ENCODE data around the gene UBALD1. TPM values are rescaled to one million over a fixed set of nuclear protein-coding genes. Genes with fewer than 3 reads are reported as not detected.

UBALD1 gene
- total RNA-seq, 3 donors from 2014 or later (not counting 1 experiment from before 2014, with no cell fraction given): 40.8 to 54.4 (median 53.6) TPM

- peaks cover 0 to 5% of the 10 kb centered on the region in 2 donors for H3K27me3 Mint-ChIP-seq (ENCODE audit: low read depth in 2 of 2)
- Histone ChIP-seq H3K4me3 (ENCODE audit: low read length) (no peak overlapping the region), H3K36me3 (ENCODE audit: control insufficient read depth, insufficient read depth, low read length) (no peaks in the 10 kb centered on the region), H3K27ac (ENCODE audit: low read length) (no peak overlapping the region), H3K27me3 (ENCODE audit: control insufficient read depth, insufficient read depth, low read length) (no peaks in the 10 kb centered on the region), H3K4me1 (ENCODE audit: control insufficient read depth, insufficient read depth, low read length) (no peaks in the 10 kb centered on the region), H3K9me3 (ENCODE audit: control insufficient read depth, insufficient read depth, low read length) (no peaks in the 10 kb centered on the region)
- no peaks in the 10 kb centered on the region for H3K9me3 Mint-ChIP-seq
- no peak for TF ChIP-seq CTCF (IDR thresholded peaks at IDR 0.05)
- intact Hi-C loops (cut with micrococcal nuclease): no loop called here
- H3K27ac Mint-ChIP-seq: no peak overlapping the region
- no peaks in the 10 kb centered on the region for H3K36me3 Mint-ChIP-seq
- WGBS (ENCODE audit: insufficient coverage): 58% methylated on average over 18 of the region's 18 CpGs
- no peaks in the 10 kb centered on the region for H3K4me1 Mint-ChIP-seq
- ATAC-seq: no peak
- DNase-seq: no peak
- H3K4me3 Mint-ChIP-seq: no peak overlapping the region
These were observed 13.4 kb downstream of the UBALD1 start for GRCh38 chr16:4601036-4601863.

- TF ChIP-seq CTCF (IDR thresholded peaks at IDR 0.05): no peak
- Histone ChIP-seq H3K4me3 (ENCODE audit: low read length) (no peak overlapping the region), H3K4me1 (ENCODE audit: control insufficient read depth, insufficient read depth, low read length) (no peaks in the 10 kb centered on the region), H3K27ac (ENCODE audit: low read length) (no peak overlapping the region), H3K27me3 (ENCODE audit: control insufficient read depth, insufficient read depth, low read length) (no peaks in the 10 kb centered on the region), H3K36me3 (ENCODE audit: control insufficient read depth, insufficient read depth, low read length) (no peaks in the 10 kb centered on the region), H3K9me3 (ENCODE audit: control insufficient read depth, insufficient read depth, low read length) (no peaks in the 10 kb centered on the region)
- H3K36me3 Mint-ChIP-seq: no peaks in the 10 kb centered on the region
- peaks cover 0 to 5% of the 10 kb centered on the region in 2 donors for H3K27me3 Mint-ChIP-seq (ENCODE audit: low read depth in 2 of 2)
- H3K4me3 Mint-ChIP-seq: no peak overlapping the region
- no peak for DNase-seq
- H3K9me3 Mint-ChIP-seq: no peaks in the 10 kb centered on the region
- no peak for ATAC-seq
- no peaks in the 10 kb centered on the region for H3K4me1 Mint-ChIP-seq
- H3K27ac Mint-ChIP-seq: no peak overlapping the region
- 93% methylated on average over 8 of the region's 8 CpGs for WGBS (ENCODE audit: insufficient coverage)
- intact Hi-C loops (cut with micrococcal nuclease): no loop called here
These were observed 15.1 kb downstream of the UBALD1 start for GRCh38 chr16:4599545-4599944.

- ATAC-seq: no peak
- no peaks in the 10 kb centered on the region for H3K4me1 Mint-ChIP-seq
- no peak overlapping the region for H3K4me3 Mint-ChIP-seq
- H3K4me3 ChIP-seq (ENCODE audit: low read length): no peak overlapping the region
- H3K27me3 ChIP-seq (ENCODE audit: control insufficient read depth, insufficient read depth, low read length): no peaks in the 10 kb centered on the region
- no peaks in the 10 kb centered on the region for H3K36me3 Mint-ChIP-seq
- intact Hi-C loops (cut with micrococcal nuclease): no loop called here
- H3K4me1 ChIP-seq (ENCODE audit: control insufficient read depth, insufficient read depth, low read length): no peaks in the 10 kb centered on the region
- no peak for TF ChIP-seq CTCF (IDR thresholded peaks at IDR 0.05)
- H3K9me3 ChIP-seq (ENCODE audit: control insufficient read depth, insufficient read depth, low read length): no peaks in the 10 kb centered on the region
- no peaks in the 10 kb centered on the region for H3K9me3 Mint-ChIP-seq
- H3K36me3 ChIP-seq (ENCODE audit: control insufficient read depth, insufficient read depth, low read length): no peaks in the 10 kb centered on the region
- no peak for DNase-seq
- WGBS (ENCODE audit: insufficient coverage): 86% methylated on average over 10 of the region's 10 CpGs
- H3K27ac ChIP-seq (ENCODE audit: low read length): no peak overlapping the region
- no peak overlapping the region for H3K27ac Mint-ChIP-seq
- peaks cover 0 to 5% of the 10 kb centered on the region in 2 donors for H3K27me3 Mint-ChIP-seq (ENCODE audit: low read depth in 2 of 2)
These were observed 15.7 kb downstream of the UBALD1 start for GRCh38 chr16:4599037-4599436.

- Mint-ChIP-seq H3K4me1 (no peaks in the 10 kb centered on the region), H3K27me3 (ENCODE audit: low read depth in 2 of 2) (peaks cover 0 to 5% of the 10 kb centered on the region in 2 donors)
These were observed 17.5 kb downstream of the UBALD1 start for GRCh38 chr16:4597174-4597573.

More at GRCh38 chr16:4597174-4597573, 17.5 kb downstream of the UBALD1 start:
- H3K27ac Mint-ChIP-seq: no peak overlapping the region
- H3K4me3 Mint-ChIP-seq: no peak overlapping the region
- WGBS (ENCODE audit: insufficient coverage): 79% methylated on average over 9 of the region's 9 CpGs
- no peak for TF ChIP-seq CTCF (IDR thresholded peaks at IDR 0.05)
- no peak for ATAC-seq
- Histone ChIP-seq H3K36me3 (ENCODE audit: control insufficient read depth, insufficient read depth, low read length) (no peaks in the 10 kb centered on the region), H3K27ac (ENCODE audit: low read length) (no peak overlapping the region), H3K4me3 (ENCODE audit: low read length) (no peak overlapping the region), H3K9me3 (ENCODE audit: control insufficient read depth, insufficient read depth, low read length) (no peaks in the 10 kb centered on the region), H3K27me3 (ENCODE audit: control insufficient read depth, insufficient read depth, low read length) (no peaks in the 10 kb centered on the region), H3K4me1 (ENCODE audit: control insufficient read depth, insufficient read depth, low read length) (no peaks in the 10 kb centered on the region)
- no peaks in the 10 kb centered on the region for H3K36me3 Mint-ChIP-seq
- intact Hi-C loops (cut with micrococcal nuclease): no loop called here
- DNase-seq: no peak
- no peaks in the 10 kb centered on the region for H3K9me3 Mint-ChIP-seq

Measured in natural killer cell (primary cell).